Measurements from ENCODE around the gene ADGB.
"Not testable (repeated sequence)": the region's sequence is repeated elsewhere in the genome, so short reads cannot be mapped to it uniquely, and the experiment has no call there.

Gene ADGB

GRCh38 chr6:146770275-146770964 is 171.6 kb downstream of the ADGB start:
- DNase-seq, result no peak

GRCh38 chr6:146770965-146771735 is 172.4 kb downstream of the ADGB start:
- peak; percentile 84 for DNase-seq

- peak; percentile 42 for DNase-seq
Observed at GRCh38 chr6:146775220-146775619, 176.4 kb downstream of the ADGB start.

- DNase-seq, result no peak
Observed at GRCh38 chr6:146781836-146782235, 183.1 kb downstream of the ADGB start.

- peak; percentile 74 for DNase-seq
Observed at GRCh38 chr6:146785001-146785585, 186.3 kb downstream of the ADGB start.

- no peak for DNase-seq
Observed at GRCh38 chr6:146787876-146788508, 189.2 kb downstream of the ADGB start.

- no peak for DNase-seq
Observed at GRCh38 chr6:146790561-146791091, 191.9 kb downstream of the ADGB start.

- DNase-seq, result no peak
Observed at GRCh38 chr6:146791930-146792329, 193.2 kb downstream of the ADGB start.

- not testable (repeated sequence) for DNase-seq
Observed at GRCh38 chr6:146793218-146793617, 194.4 kb downstream of the ADGB start.

- DNase-seq, result no peak
Observed at GRCh38 chr6:146795479-146796133, 196.8 kb downstream of the ADGB start.

GRCh38 chr6:146803167-146803566 is 204.4 kb downstream of the ADGB start:
- DNase-seq, result not testable (repeated sequence)

- DNase-seq, result peak; percentile 4
Observed at GRCh38 chr6:146803601-146804000, 204.8 kb downstream of the ADGB start.

GRCh38 chr6:146805546-146806325 is 207.0 kb downstream of the ADGB start:
- no peak for DNase-seq

- DNase-seq, result not testable (repeated sequence)
Observed at GRCh38 chr6:146809014-146809413, 210.2 kb downstream of the ADGB start.

- not testable (repeated sequence) for DNase-seq
Observed at GRCh38 chr6:146812811-146813321, 214.1 kb downstream of the ADGB start.

GRCh38 chr6:146813554-146813953 is 214.8 kb downstream of the ADGB start:
- DNase-seq, result no peak

GRCh38 chr6:146814148-146814750 is 215.5 kb downstream of the ADGB start:
- no peak for DNase-seq

GRCh38 chr6:146815511-146816462 is 217.0 kb downstream of the ADGB start:
- DNase-seq, result not testable (repeated sequence)

GRCh38 chr6:146819596-146820320 is 221.0 kb downstream of the ADGB start:
- DNase-seq, result no peak
